NAMALWA (cell line): ENCODE data around the gene PCSK1.
A peak's percentile ranks its signal among the peaks of the same experiment; 100 is the strongest.
"Not testable (repeated sequence)": the region's sequence is repeated elsewhere in the genome, so short reads cannot be mapped to it uniquely, and the experiment has no call there.

Source experiments
- DNase-seq: peaks from one replicate; pipeline ENCODE4 v3.0.0-alpha.2; 2015; ENCODE audit warnings: low spot score

Gene PCSK1

GRCh38 chr5:96372726-96373380, 60.2 kb downstream of the PCSK1 start:
- no peak for DNase-seq

- no peak for DNase-seq
These were observed 62.1 kb downstream of the PCSK1 start for GRCh38 chr5:96370976-96371375.

GRCh38 chr5:96367337-96367736, 65.7 kb downstream of the PCSK1 start:
- not testable (repeated sequence) for DNase-seq

- DNase-seq = no peak
These were observed 78.8 kb downstream of the PCSK1 start for GRCh38 chr5:96354237-96354636.

- no peak for DNase-seq
These were observed 79.8 kb downstream of the PCSK1 start for GRCh38 chr5:96353220-96353619.

- no peak for DNase-seq
These were observed 82.4 kb downstream of the PCSK1 start for GRCh38 chr5:96350678-96351077.

- no peak for DNase-seq
These were observed 84.5 kb downstream of the PCSK1 start for GRCh38 chr5:96348536-96348935.

- no peak for DNase-seq
These were observed 85.4 kb downstream of the PCSK1 start for GRCh38 chr5:96347502-96348292.

GRCh38 chr5:96344678-96345577, 88.1 kb downstream of the PCSK1 start:
- DNase-seq = peak; percentile 64

GRCh38 chr5:96343094-96343493, 90.0 kb downstream of the PCSK1 start:
- no peak for DNase-seq

GRCh38 chr5:96342581-96342980, 90.5 kb downstream of the PCSK1 start:
- DNase-seq = no peak
